Muscle layer of duodenum (tissue), 2 donors: ENCODE measurements around the gene EXOC4.
"Not testable (repeated sequence)": the region's sequence is repeated elsewhere in the genome, so short reads cannot be mapped to it uniquely, and the experiment has no call there.

Experiments
- H3K27ac ChIP-seq: one replicate; pipeline ENCODE4 v1.7.0; 2013; ENCODE audit warnings: mild to moderate bottlenecking, low read length
- H3K27me3 ChIP-seq: one replicate; pipeline ENCODE4 v1.7.0; 2013; ENCODE audit warnings: low read depth, mild to moderate bottlenecking, control low read depth, low read length
- H3K36me3 ChIP-seq, 2 donors: one replicate each; pipeline ENCODE4 v1.7.0; 2013; ENCODE audit warnings: low read length in 2 of 2, control low read depth in 1 of 2, mild to moderate bottlenecking in 1 of 2; ENCODE audit not compliant: insufficient read depth in 2 of 2, control insufficient read depth in 1 of 2
- H3K4me1 ChIP-seq, 2 donors: one replicate each; pipeline ENCODE4 v1.7.0; 2013; ENCODE audit warnings: low read length in 2 of 2, mild to moderate bottlenecking in 2 of 2, control low read depth in 1 of 2, moderate library complexity in 1 of 2; ENCODE audit not compliant: insufficient read depth in 2 of 2, control insufficient read depth in 1 of 2
- H3K4me3 ChIP-seq, 2 donors: one replicate each; pipeline ENCODE4 v1.7.0; 2013; ENCODE audit warnings: low read length in 2 of 2, low read depth in 1 of 2, mild to moderate bottlenecking in 1 of 2
- H3K9me3 ChIP-seq, 2 donors: one replicate each; pipeline ENCODE4 v1.7.0; 2013; ENCODE audit warnings: low read length in 2 of 2, control low read depth in 1 of 2, mild to moderate bottlenecking in 1 of 2; ENCODE audit not compliant: control insufficient read depth in 1 of 2
- donor health status: healthy.

EXOC4 gene

DNA sequence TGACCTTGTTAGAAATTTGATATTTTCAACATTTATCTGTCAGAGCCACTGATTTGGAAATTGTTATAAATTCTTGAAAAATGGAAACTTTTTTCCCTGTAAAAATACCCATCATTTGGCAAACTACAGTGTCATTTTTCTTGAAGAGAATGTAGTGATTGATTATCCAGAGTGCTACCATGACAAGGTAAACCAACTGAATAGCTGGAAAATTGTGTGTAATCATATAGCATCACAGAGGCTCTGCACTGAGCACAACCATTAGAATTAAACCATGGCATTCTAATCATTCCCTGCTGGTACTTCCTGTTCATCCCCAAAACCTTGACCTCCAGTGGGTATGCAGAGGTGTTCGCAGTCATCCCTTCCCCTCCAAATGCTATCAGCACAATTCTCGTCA, 633.9 kb downstream of the EXOC4 start:
- no peak overlapping the region for H3K4me3 ChIP-seq
- H3K4me1 ChIP-seq, result no peaks in the 10 kb centered on the region
- no peaks in the 10 kb centered on the region for H3K27me3 ChIP-seq
- no peak overlapping the region for H3K27ac ChIP-seq
- H3K36me3 ChIP-seq, result no peaks in the 10 kb centered on the region
- no peaks in the 10 kb centered on the region for H3K9me3 ChIP-seq

DNA sequence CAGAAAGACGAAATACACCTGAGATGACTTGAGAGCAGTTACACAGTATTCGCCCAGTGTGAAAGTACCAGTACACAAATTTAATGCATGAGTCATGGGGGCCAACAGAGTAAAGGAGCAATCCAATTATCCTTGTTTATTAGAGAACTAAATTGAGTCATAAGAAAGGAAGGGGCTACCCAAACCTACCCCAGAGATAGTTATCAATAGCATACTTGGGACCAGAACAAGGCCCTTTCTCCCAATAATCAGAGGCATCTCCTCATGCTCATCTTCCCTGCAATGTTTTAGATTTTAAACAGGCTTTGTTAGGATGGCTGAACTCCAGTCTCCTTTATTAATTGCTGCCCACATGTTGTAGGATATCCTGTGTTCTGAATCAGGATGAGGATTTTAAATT, 634.6 kb downstream of the EXOC4 start:
- H3K36me3 ChIP-seq, result no peaks in the 10 kb centered on the region
- no peaks in the 10 kb centered on the region for H3K4me1 ChIP-seq
- H3K27me3 ChIP-seq, result no peaks in the 10 kb centered on the region
- H3K4me3 ChIP-seq, result no peak overlapping the region
- no peak overlapping the region for H3K27ac ChIP-seq
- no peaks in the 10 kb centered on the region for H3K9me3 ChIP-seq

DNA sequence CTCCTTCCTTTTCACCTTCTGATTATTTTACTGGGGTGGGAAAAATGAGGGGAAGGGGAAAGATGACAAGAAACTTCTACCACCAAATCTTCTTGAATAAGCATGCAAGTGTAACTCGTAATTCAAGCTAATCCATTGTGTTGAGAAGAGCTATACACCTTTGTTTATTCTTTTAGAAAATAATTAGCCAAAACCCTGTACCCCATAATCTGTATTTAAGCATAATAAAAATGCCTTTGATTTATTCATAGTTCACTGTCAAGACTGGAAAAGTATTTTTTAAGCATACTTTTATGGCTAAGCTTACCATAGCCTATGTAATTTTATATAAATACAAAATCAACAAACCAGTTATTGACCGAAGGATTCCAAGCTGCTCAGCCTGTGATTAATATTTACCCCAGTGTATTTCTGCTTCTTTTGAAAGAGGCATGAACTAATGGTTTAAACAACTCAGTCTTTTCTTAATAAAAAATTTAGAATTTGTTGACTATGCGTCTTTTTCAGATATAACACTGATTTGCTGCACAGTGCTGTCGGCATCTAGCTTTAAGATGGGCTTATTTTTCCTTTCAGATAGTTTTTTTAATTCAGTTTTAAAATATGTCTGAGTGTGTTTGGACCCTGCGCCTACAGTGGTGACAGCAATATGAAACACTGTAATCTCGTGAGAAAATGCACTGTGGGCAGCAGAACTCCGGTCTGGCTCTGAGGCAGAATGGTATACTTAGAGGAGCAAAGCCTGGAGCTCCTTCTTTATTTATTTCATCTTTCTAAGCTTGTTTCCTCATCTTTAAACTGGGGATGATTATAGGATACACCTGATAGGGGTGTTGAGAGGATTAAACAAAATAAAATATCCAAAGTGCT, 635.4 kb downstream of the EXOC4 start:
- Histone ChIP-seq H3K36me3 (no peaks in the 10 kb centered on the region), H3K27ac (no peak overlapping the region), H3K9me3 (no peaks in the 10 kb centered on the region), H3K4me3 (no peak overlapping the region), H3K27me3 (no peaks in the 10 kb centered on the region), H3K4me1 (no peaks in the 10 kb centered on the region)

DNA sequence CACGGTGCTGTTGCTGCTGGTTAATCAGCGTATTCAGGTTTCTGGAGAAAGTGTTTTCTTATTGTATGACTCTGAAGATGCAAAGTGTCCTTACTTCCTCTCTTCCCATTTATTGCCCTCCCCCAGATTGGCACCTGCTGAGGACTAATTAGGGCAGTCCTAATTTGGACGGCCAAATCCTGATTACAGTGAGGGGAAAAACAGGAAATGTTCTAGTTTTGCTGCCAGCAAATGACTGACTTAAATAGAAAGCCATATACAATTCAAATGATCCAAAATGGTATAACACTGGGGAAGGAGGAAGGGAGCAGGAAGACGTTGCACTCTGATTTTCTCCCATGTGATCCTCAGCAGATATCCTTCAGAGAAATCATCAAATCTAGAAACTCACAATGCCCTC, 651.9 kb downstream of the EXOC4 start:
- no peak overlapping the region for H3K27ac ChIP-seq
- no peaks in the 10 kb centered on the region for H3K9me3 ChIP-seq
- H3K4me3 ChIP-seq, result no peak overlapping the region
- H3K36me3 ChIP-seq, result peaks cover 0 to 5% of the 10 kb centered on the region in 2 donors
- H3K4me1 ChIP-seq, result no peaks in the 10 kb centered on the region
- no peaks in the 10 kb centered on the region for H3K27me3 ChIP-seq

DNA sequence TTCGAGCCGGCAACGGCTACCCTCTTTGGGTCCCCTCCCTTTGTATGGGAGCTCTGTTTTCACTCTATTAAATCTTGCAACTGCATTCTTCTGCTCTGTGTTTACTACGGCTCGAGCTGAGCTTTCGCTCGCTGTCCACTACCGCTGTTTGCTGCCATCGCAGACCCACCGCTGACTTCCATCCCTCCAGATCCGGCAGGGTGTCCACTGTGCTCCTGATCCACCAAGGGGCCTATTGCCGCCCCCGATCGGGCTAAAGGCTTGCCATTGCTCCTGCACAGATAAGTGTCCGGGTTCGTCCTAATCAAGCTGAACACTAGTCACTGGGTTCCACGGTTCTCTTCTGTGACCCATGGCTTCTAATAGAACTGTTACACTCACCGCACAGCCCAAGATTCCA, 653.7 kb downstream of the EXOC4 start:
- not testable (repeated sequence) for H3K9me3 ChIP-seq, H3K4me3 ChIP-seq, H3K27ac ChIP-seq, H3K4me1 ChIP-seq, H3K27me3 ChIP-seq, H3K36me3 ChIP-seq

DNA sequence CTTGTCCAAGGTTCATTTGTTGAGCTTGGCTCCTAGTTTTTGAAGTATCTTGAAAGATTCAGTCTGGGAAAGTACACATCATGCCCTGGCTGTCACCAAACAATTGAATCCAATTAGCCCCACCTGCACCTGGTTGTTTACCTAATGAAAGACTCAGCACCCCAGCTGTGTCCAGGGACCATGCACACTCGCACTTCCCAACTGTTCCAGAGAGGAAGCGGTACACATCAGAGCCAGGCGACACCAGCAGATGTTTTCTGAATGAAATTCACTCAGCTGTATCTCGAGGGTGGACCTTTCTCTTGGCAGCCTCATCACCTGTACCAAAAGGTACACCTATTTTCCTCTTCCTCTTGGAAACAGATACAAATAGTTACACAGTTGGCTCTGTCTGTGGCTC, 657.9 kb downstream of the EXOC4 start:
- no peaks in the 10 kb centered on the region for H3K9me3 ChIP-seq
- no peaks in the 10 kb centered on the region for H3K27me3 ChIP-seq
- no peak overlapping the region for H3K4me3 ChIP-seq
- H3K4me1 ChIP-seq, result no peaks in the 10 kb centered on the region
- no peak overlapping the region for H3K27ac ChIP-seq
- H3K36me3 ChIP-seq, result peaks cover 0 to under 1% of the 10 kb centered on the region in 2 donors

DNA sequence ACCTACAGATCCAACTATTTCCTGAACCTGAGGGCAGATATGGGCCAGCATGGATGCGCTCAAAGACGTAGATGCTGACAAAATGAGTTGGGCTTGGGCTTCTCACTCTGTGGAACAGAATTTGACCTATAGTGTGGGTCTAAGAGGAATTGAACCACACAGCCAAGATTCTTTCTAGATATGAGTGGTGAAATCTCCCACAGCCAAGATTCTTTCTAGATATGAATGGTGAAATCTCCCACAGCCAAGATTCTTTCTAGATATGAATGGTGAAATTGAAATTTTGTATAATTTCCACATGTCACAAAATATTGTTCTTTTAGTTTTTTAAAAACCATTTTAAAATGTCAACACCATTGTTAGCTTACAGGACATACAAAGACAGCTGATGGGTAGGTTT, 658.8 kb downstream of the EXOC4 start:
- H3K27me3 ChIP-seq, result no peaks in the 10 kb centered on the region
- H3K9me3 ChIP-seq, result no peaks in the 10 kb centered on the region
- H3K4me3 ChIP-seq, result no peak overlapping the region
- no peak overlapping the region for H3K27ac ChIP-seq
- H3K4me1 ChIP-seq, result no peaks in the 10 kb centered on the region
- H3K36me3 ChIP-seq, result no peaks in the 10 kb centered on the region

DNA sequence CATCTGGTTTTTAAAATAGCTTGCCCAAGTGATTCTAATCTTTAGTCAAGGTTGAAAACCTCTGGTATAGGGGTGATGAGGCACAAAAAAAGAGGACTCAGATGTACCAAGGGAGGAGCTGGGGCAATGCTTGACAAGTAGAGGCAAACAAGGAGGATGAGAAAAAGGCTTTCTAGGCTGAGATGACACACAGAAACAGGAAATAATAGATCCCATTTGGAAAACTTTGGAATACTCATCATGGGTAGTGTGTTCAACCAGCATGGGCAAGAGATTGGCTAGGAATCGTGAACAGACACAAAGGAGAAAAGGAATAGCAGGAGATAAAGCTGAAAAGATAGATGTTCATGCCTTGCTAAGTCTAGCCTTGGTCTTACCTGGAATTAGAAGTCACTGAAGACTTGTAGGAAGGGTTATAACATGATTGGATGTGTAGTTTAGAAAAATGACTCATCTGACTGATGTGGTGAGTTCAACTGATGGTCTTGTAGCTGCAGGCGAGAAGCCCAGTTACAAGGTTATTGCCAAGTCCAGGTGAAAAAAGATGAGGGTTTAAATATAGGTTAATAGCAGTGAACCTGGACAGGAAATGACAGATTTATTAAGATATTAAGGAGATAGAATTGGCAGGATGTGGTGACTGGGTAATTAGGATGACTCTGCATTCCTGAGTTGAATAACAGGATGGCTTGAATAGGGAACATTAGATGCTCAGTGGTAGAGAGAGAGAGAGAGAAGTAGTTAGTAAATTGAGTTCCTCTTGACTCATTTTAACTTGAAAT, 660.2 kb downstream of the EXOC4 start:
- Histone ChIP-seq H3K4me1 (no peaks in the 10 kb centered on the region), H3K36me3 (peaks cover 0 to 1% of the 10 kb centered on the region in 2 donors), H3K9me3 (no peaks in the 10 kb centered on the region), H3K27me3 (no peaks in the 10 kb centered on the region), H3K4me3 (no peak overlapping the region), H3K27ac (no peak overlapping the region)

DNA sequence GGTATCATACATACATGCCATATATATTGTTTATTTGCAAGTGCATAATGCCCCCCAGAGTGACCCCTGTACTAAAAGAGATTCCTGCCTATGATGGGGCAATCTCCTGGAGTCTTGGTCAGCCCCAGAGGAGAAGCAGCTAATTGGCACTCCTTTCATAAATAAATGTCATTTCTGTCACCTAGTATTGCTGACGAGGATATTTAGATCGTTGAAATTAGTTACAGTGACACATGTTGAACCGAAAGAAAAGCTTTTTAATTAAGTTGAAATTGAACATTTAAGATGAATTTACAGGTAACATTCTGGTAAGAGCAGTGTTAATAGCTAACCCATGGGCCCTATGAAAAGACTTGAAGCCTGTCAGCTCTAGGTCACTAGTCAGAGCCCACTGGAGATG, 663.7 kb downstream of the EXOC4 start:
- Histone ChIP-seq H3K4me1 (no peaks in the 10 kb centered on the region), H3K4me3 (no peak overlapping the region), H3K27me3 (no peaks in the 10 kb centered on the region), H3K27ac (no peak overlapping the region), H3K36me3 (peaks cover 0 to 29% of the 10 kb centered on the region in 2 donors), H3K9me3 (peaks cover 9 to 10% of the 10 kb centered on the region in 2 donors)

DNA sequence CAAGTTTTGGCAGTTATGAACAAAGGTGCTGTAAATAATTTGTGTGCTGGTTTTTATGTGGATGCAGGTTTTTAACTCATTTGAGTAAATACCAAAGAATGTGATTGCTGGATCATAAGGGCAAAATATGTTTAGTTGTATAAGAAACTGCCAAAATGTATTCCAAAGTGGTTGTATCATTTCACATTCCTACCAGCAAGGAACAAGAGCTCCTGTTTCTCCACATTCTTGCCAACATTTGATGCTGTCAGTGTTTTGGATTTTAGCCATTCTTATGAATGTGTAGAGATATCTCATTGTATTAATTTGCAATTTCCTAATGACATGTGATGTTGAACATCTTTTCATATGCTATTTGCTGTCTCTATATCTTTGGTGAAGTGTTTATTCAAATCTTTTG, 666.9 kb downstream of the EXOC4 start:
- Histone ChIP-seq H3K4me1 (no peaks in the 10 kb centered on the region), H3K27ac (no peak overlapping the region), H3K9me3 (peaks cover 9 to 13% of the 10 kb centered on the region in 2 donors), H3K27me3 (no peaks in the 10 kb centered on the region), H3K36me3 (peaks cover 0 to 29% of the 10 kb centered on the region in 2 donors), H3K4me3 (no peak overlapping the region)

DNA sequence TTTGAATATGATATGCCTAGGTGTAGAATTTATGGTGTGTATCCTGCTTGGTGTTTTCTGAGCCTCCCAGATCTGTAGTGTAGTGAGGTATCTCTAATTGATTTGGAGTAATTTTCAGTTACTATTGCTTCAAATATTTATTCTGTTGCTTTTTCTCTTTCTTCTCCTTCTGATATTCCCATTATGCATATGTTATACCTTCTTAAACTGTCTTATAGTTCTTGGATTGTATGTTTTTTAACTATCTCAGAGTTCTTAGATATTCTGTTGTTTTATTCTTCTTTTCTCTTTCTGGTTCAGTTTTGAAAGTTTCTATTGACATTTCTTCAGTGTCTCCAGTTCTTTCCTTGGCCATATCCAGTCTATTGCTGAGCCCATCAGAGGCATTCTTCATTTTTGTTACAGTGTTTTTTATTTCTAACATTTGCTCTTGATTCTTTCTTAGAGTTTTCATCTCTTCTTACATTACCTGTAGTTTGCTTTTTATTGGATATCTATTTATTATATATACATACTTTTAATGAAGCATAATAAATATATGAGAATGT, 668.8 kb downstream of the EXOC4 start:
- peaks cover 9 to 13% of the 10 kb centered on the region in 2 donors for H3K9me3 ChIP-seq
- no peak overlapping the region for H3K27ac ChIP-seq
- no peaks in the 10 kb centered on the region for H3K27me3 ChIP-seq
- H3K4me1 ChIP-seq, result no peaks in the 10 kb centered on the region
- H3K4me3 ChIP-seq, result no peak overlapping the region
- peaks cover 0 to 29% of the 10 kb centered on the region in 2 donors for H3K36me3 ChIP-seq
